ENCODE results near the gene ATAD3B.
"Not testable (repeated sequence)": the region's sequence is repeated elsewhere in the genome, so short reads cannot be mapped to it uniquely, and the experiment has no call there.

Gene ATAD3B

GRCh38 chr1:1526476-1526875 lies 54.9 kb downstream of the ATAD3B start:
- DNase-seq (ENCODE audit: low spot score); H3K27ac ChIP-seq; CTCF ChIA-PET; POLR2A ChIA-PET (ENCODE audit: low non-redundant PET): not testable (repeated sequence)

GRCh38 chr1:1527092-1527816 lies 55.7 kb downstream of the ATAD3B start:
- no peak for DNase-seq (ENCODE audit: low spot score)
- H3K27ac ChIP-seq: no peak overlapping the region
- ChIA-PET CTCF (no interaction called here), POLR2A (ENCODE audit: low non-redundant PET) (no interaction called here)
- TF ChIP-seq CTCF (conservative IDR thresholded peaks at IDR 0.05; ENCODE audit: low read depth): no peak

DNA sequence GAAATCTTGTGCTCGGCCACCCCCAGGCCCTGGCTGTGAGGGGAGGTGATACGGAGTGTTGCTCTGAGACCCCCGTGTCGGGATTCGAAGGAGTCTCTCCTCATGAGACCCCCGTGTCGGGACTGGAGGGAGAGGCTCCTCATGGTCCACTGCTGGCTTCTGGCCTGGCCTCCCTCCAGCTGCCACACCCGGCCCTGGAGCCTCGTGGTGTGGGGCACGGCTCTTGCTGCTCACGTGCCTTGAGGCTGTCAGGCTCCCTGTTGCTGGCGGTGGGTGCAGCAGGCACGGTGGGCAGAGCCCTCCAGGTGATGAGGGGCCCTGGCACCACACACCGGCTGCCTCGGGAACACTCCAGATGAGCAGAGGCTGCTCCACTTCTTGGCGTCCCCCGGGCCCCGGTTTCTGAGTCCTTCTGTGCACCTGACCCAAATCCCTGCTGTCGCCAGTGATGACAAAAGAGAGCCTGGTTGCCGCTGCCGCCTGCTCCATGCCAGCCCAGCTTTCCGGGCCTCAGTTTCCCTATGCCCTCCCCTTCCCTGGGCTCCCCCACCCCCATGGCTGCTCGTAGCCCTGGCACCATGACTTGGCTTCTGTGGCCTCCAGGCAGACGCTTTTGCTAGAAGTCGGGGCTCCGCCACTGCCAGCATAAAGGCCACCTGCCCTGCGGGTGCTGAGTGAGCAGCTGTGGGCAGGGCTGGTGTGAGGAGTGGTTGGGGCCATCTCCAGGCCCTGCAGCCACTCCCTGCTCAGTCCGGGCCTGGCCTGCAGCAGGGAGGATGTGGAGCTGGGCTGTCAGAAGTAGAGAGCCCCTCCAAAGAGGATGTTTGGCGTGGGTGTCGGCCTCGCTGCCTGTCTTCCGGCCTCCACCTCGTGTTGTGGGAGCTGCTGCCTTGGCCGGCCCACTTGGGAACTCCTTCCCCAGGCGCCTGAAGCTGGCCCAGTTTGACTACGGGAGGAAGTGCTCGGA lies 57.0 kb downstream of the ATAD3B start:
- ChIA-PET POLR2A (ENCODE audit: low non-redundant PET) (no interaction called here), CTCF (interaction anchor here (0.6 kb wide), 1 partner anchor 24 kb away, joined by 3 read pairs; no protein-coding TSS in a partner anchor)
- no peak for DNase-seq (ENCODE audit: low spot score)
- no peak for TF ChIP-seq CTCF (conservative IDR thresholded peaks at IDR 0.05; ENCODE audit: low read depth)
- H3K27ac ChIP-seq: no peak overlapping the region

DNA sequence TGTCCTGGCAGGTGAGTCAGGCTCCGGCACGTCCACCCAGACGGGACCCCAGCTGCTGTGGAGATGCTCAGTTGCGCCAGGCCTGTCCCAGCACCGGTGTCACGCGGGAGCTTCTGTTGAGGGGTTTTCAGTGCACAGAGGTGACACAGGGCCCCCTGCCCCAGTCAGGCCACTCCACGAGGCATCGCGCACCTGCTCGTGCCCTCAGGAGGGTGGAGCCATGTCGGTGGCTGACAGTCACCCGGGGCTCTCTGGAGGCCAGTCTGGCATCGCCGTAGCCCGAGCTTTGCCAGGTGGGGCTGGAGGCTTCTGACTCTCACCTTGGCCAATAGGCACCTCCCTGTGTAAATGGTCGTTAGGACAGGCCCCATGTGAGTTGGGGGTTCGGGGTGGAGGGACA lies 57.8 kb downstream of the ATAD3B start:
- ChIA-PET CTCF (interaction anchor here (0.6 kb wide), 3 partner anchors 14 to 161 kb away, joined by 3 read pairs; no protein-coding TSS in a partner anchor), POLR2A (ENCODE audit: low non-redundant PET) (no interaction called here)
- no peak for TF ChIP-seq CTCF (conservative IDR thresholded peaks at IDR 0.05; ENCODE audit: low read depth)

DNA sequence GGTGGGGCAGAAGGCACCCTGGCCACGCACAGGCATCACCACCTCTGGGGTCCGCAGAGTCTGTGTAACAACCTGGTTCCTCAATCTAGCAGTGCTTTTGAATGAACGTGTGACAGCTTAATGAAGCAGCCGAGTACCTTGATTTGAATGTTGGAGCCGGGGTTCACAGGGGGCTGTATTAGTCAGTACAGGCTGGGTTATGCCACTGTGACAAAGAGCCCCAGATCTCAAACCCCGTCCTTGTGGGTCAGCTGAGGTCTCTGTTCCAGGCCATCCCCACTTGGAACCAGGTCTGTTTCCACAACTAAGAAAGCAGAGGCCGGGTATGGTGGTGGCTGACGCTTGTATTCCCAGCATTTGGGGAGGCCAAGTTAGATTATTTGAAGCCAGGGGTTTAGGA lies 58.4 kb downstream of the ATAD3B start:
- POLR2A ChIA-PET (ENCODE audit: low non-redundant PET): no interaction called here
- TF ChIP-seq CTCF (conservative IDR thresholded peaks at IDR 0.05; ENCODE audit: low read depth): no peak
- no peak for DNase-seq (ENCODE audit: low spot score)
- H3K27ac ChIP-seq: no peak overlapping the region
- CTCF ChIA-PET: interaction anchor here (0.6 kb wide), 2 partner anchors 14 to 161 kb away, joined by 3 read pairs; no protein-coding TSS in a partner anchor

More for the DNA sequence above, 57.8 kb downstream of the ATAD3B start:
- no peak overlapping the region for H3K27ac ChIP-seq
- DNase-seq (ENCODE audit: low spot score): no peak

GRCh38 chr1:1531947-1532346 lies 60.4 kb downstream of the ATAD3B start:
- no peak for TF ChIP-seq CTCF (conservative IDR thresholded peaks at IDR 0.05; ENCODE audit: low read depth)
- no peak overlapping the region for H3K27ac ChIP-seq
- POLR2A ChIA-PET (ENCODE audit: low non-redundant PET): no interaction called here
- DNase-seq (ENCODE audit: low spot score): no peak
- CTCF ChIA-PET: no interaction called here

DNA sequence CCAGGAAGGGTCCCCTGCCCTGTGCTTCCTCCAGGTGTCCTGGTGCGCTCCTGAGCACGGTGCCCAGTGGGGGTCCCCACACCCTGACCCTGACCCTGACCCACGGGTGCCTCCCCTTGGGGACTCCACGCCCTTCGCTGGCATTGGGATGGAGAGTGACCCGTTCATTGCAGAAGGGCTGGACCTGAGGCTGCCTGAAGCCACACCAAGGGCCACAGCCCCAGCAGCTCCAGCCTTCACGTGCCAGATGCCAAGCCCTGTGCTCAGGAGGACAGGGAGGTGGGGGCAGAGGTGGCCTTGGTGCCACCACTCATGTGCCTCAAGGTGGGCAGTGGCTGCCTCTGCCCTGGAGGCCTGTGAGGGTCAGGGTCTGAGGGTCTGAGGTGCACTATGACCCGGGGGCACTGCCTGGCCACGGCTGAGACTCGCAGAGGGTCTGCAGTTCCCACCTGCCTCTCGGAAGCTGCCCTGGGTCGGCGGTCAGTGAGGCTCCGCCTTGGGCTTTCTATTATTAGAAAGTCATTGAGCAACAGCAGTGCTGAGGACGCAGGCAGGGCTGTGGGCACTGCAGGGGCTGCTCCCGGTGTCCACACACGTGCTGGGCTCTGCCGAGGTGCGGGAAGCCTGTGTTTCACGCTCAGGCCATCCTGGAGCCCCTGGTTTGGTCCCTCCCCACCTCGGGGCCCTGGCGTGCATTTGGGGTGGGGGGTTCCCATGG lies 61.8 kb downstream of the ATAD3B start:
- H3K27ac ChIP-seq; POLR2A ChIA-PET (ENCODE audit: low non-redundant PET); CTCF ChIA-PET; DNase-seq (ENCODE audit: low spot score): not testable (repeated sequence)

- POLR2A ChIA-PET (ENCODE audit: low non-redundant PET); DNase-seq (ENCODE audit: low spot score); H3K27ac ChIP-seq; CTCF ChIA-PET: not testable (repeated sequence)
These were observed 62.3 kb downstream of the ATAD3B start for GRCh38 chr1:1533894-1534291.

Data from RWPE1 (cell line).